Endothelial cell (in vitro differentiated cells): ENCODE measurements around the gene TBR1. TPM values are rescaled to one million over a fixed set of nuclear protein-coding genes. Genes with fewer than 3 reads are reported as not detected.
A peak's percentile ranks its signal among the peaks of the same experiment; 100 is the strongest.

Experiments
- DNase-seq: peaks from one replicate; pipeline ENCODE4 v3.0.0; 2021; ENCODE audit warnings: low spot score
- H3K27ac Mint-ChIP-seq: one replicate; pipeline ENCODE4 v1.8.0; 2021; ENCODE audit warnings: mixed read lengths, inconsistent platforms; ENCODE audit not compliant: unreplicated experiment
- H3K27me3 Mint-ChIP-seq: one replicate; pipeline ENCODE4 v1.8.0; 2021; ENCODE audit warnings: mild to moderate bottlenecking, moderate library complexity, mixed read lengths, inconsistent platforms; ENCODE audit not compliant: unreplicated experiment
- H3K36me3 Mint-ChIP-seq: one replicate; pipeline ENCODE4 v1.8.0; 2021; ENCODE audit warnings: mild to moderate bottlenecking, low read depth, mixed read lengths, inconsistent platforms; ENCODE audit not compliant: unreplicated experiment
- H3K4me1 Mint-ChIP-seq: one replicate; pipeline ENCODE4 v1.8.0; 2021; ENCODE audit warnings: mild to moderate bottlenecking, mixed read lengths, inconsistent platforms; ENCODE audit not compliant: unreplicated experiment
- H3K4me3 Mint-ChIP-seq: one replicate; pipeline ENCODE4 v1.8.0; 2021; ENCODE audit warnings: mild to moderate bottlenecking, mixed read lengths, inconsistent platforms; ENCODE audit not compliant: unreplicated experiment
- H3K9me3 Mint-ChIP-seq: one replicate; pipeline ENCODE4 v1.8.0; 2021; ENCODE audit warnings: mixed read lengths, inconsistent platforms; ENCODE audit not compliant: unreplicated experiment
- long read RNA-seq: library from polyadenylated mRNA; unstranded; transcript quantifications from one replicate; pipeline ENCODE4 v2.0.0, GENCODE V29; 2020; ENCODE audit not compliant: unreplicated experiment
- total RNA-seq: library from RNA; stranded (reverse); fragmentation: NEBNext Ultra II Directional; extraction: Animal tissue kit (Norgen Biotek cat#: 25700); gene quantifications from one replicate; pipeline ENCODE4 v1.2.1, GENCODE V29; 2021; ENCODE audit not compliant: unreplicated experiment
- TF ChIP-seq, protein P1 (sequence below): fragments of 200-600 bp; sonication (generic); IDR thresholded peaks from one replicate; pipeline ENCODE4 v1.5.0; 2021; ENCODE audit warnings: antibody characterized with exemption; ENCODE audit not compliant: unreplicated experiment

TBR1 gene
- total RNA-seq = 0.08 TPM
- long read RNA-seq = 0 reads

- H3K9me3 Mint-ChIP-seq = no peaks in the 10 kb centered on the region
- TF ChIP-seq, protein P1, sequence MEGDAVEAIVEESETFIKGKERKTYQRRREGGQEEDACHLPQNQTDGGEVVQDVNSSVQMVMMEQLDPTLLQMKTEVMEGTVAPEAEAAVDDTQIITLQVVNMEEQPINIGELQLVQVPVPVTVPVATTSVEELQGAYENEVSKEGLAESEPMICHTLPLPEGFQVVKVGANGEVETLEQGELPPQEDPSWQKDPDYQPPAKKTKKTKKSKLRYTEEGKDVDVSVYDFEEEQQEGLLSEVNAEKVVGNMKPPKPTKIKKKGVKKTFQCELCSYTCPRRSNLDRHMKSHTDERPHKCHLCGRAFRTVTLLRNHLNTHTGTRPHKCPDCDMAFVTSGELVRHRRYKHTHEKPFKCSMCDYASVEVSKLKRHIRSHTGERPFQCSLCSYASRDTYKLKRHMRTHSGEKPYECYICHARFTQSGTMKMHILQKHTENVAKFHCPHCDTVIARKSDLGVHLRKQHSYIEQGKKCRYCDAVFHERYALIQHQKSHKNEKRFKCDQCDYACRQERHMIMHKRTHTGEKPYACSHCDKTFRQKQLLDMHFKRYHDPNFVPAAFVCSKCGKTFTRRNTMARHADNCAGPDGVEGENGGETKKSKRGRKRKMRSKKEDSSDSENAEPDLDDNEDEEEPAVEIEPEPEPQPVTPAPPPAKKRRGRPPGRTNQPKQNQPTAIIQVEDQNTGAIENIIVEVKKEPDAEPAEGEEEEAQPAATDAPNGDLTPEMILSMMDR = no peak
- H3K27ac Mint-ChIP-seq = no peak within 1 kb of the TSS
- no peak for DNase-seq
- peak within 1 kb of the TSS; percentile 91 for H3K4me3 Mint-ChIP-seq
- H3K27me3 Mint-ChIP-seq = peaks cover 47% of the 10 kb centered on the region
- peaks cover 45% of the 10 kb centered on the region for H3K4me1 Mint-ChIP-seq
- peaks cover 4% of the 10 kb centered on the region for H3K36me3 Mint-ChIP-seq
Observed at GRCh38 chr2:161415987-161416707, at the start of gene TBR1. Gene TBR1 (plus strand): TSS chr2:161416297. CDS start chr2:161416411, 114 bp downstream.

- H3K27ac Mint-ChIP-seq = no peak overlapping the region
- H3K4me3 Mint-ChIP-seq = no peak overlapping the region
- H3K4me1 Mint-ChIP-seq = peaks cover 11% of the 10 kb centered on the region
- TF ChIP-seq, protein P1 = no peak
- H3K36me3 Mint-ChIP-seq = peaks cover 12% of the 10 kb centered on the region
- no peak for DNase-seq
- peaks cover 4% of the 10 kb centered on the region for H3K9me3 Mint-ChIP-seq
- peaks cover 5% of the 10 kb centered on the region for H3K27me3 Mint-ChIP-seq
Observed at GRCh38 chr2:161367675-161368074, 48.4 kb upstream of the TBR1 start.

GRCh38 chr2:161369311-161369710 lies 46.8 kb upstream of the TBR1 start:
- peaks cover 11% of the 10 kb centered on the region for H3K4me1 Mint-ChIP-seq
- no peak for DNase-seq
- H3K9me3 Mint-ChIP-seq = no peaks in the 10 kb centered on the region
- H3K27me3 Mint-ChIP-seq = no peaks in the 10 kb centered on the region
- TF ChIP-seq, protein P1 = no peak
- no peak overlapping the region for H3K27ac Mint-ChIP-seq
- no peak overlapping the region for H3K4me3 Mint-ChIP-seq
- H3K36me3 Mint-ChIP-seq = peaks cover 4% of the 10 kb centered on the region

DNA sequence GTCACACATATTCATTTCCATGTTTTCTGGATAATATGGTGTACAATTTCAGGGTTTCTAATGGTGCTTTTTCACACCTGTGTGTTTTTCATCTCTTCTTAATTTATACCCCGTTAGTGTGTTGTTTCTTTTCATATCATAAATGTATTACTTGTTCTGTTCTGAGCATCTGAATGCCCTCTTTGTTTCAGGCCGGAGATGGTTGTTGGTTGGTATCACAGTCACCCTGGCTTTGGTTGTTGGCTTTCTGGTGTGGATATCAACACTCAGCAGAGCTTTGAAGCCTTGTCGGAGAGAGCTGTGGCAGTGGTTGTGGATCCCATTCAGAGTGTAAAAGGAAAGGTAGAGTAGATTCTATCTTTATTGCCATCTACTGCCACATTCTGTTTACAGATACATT lies 45.1 kb upstream of the TBR1 start:
- Mint-ChIP-seq H3K4me3 (no peak overlapping the region), H3K27me3 (no peaks in the 10 kb centered on the region), H3K4me1 (peaks cover 11% of the 10 kb centered on the region), H3K36me3 (no peaks in the 10 kb centered on the region), H3K9me3 (no peaks in the 10 kb centered on the region), H3K27ac (no peak overlapping the region)
- TF ChIP-seq, protein P1 = no peak
- no peak for DNase-seq

DNA sequence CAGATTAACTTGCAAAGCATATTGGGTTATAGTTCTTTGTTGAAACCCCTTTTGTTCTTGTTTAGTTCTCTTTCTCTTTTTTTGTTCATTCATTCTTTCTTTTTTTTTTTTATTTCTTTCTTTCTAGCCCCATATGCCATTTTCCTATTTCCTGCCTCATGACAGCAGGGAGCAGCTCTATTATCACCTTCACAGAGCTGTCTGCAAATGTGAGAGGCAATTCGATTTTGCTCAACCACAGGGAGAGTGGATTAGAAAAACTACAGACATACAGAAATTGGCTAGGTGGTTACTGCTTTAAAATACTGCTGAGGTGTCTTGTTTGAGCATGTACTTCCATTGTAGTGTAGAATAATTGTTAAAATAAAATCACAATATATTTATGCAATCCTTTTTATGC lies 44.2 kb upstream of the TBR1 start:
- H3K27me3 Mint-ChIP-seq = no peaks in the 10 kb centered on the region
- no peak overlapping the region for H3K4me3 Mint-ChIP-seq
- H3K36me3 Mint-ChIP-seq = no peaks in the 10 kb centered on the region
- H3K4me1 Mint-ChIP-seq = peaks cover 8% of the 10 kb centered on the region
- DNase-seq = no peak
- no peaks in the 10 kb centered on the region for H3K9me3 Mint-ChIP-seq
- no peak overlapping the region for H3K27ac Mint-ChIP-seq
- TF ChIP-seq, protein P1 = no peak
